Lung (tissue), 12 donors: ENCODE results near the gene NFYC. TPM values are rescaled to one million over a fixed set of nuclear protein-coding genes. Genes with fewer than 3 reads are reported as not detected.

ENCODE experiments used
- ATAC-seq: fragments of 200-7000 bp; cut with Tn5 transposase; one replicate; pipeline ENCODE4 v1.9.1; 2020; ENCODE audit warnings: moderate number of reproducible peaks; ENCODE audit not compliant: insufficient read depth, low FRiP score
- DNase-seq, 3 donors: peaks; one replicate each; pipeline ENCODE4 v3.0.0-alpha.2; 2013 to 2017
- H3K27ac ChIP-seq, 2 donors: one replicate each; pipeline ENCODE4 v1.5.1; 2013; ENCODE audit warnings: mild to moderate bottlenecking in 2 of 2, moderate library complexity in 2 of 2, control low read depth in 1 of 2, inconsistent platforms in 1 of 2, low read depth in 1 of 2, low read length in 1 of 2
- H3K27me3 ChIP-seq, 3 donors: one replicate each; pipeline ENCODE4 v1.5.1; 2013; ENCODE audit warnings: low read length in 2 of 3; ENCODE audit not compliant: control insufficient read depth in 3 of 3, insufficient read depth in 3 of 3
- H3K36me3 ChIP-seq, 4 donors: one replicate each; pipeline ENCODE4 v1.5.1; 2013; ENCODE audit warnings: low read length in 4 of 4, mild to moderate bottlenecking in 1 of 4, moderate library complexity in 1 of 4; ENCODE audit not compliant: control insufficient read depth in 4 of 4, insufficient read depth in 4 of 4
- H3K4me1 ChIP-seq, 5 donors: one replicate each; pipeline ENCODE4 v1.5.1; 2013; ENCODE audit warnings: low read length in 5 of 5, mild to moderate bottlenecking in 2 of 5, moderate library complexity in 1 of 5; ENCODE audit not compliant: control insufficient read depth in 5 of 5, insufficient read depth in 5 of 5
- H3K4me3 ChIP-seq: one replicate; pipeline ENCODE4 v1.5.1; 2013; ENCODE audit warnings: mild to moderate bottlenecking, control low read depth, moderate library complexity
- H3K9ac ChIP-seq, 2 donors: one replicate each; pipeline ENCODE4 v1.5.1; 2013; ENCODE audit warnings: low read length in 2 of 2, control low read depth in 1 of 2; ENCODE audit not compliant: insufficient read depth in 1 of 2
- H3K9me3 ChIP-seq, 4 donors: one replicate each; pipeline ENCODE4 v1.5.1; 2013; ENCODE audit warnings: low read length in 3 of 4, mild to moderate bottlenecking in 1 of 4, moderate library complexity in 1 of 4; ENCODE audit not compliant: control insufficient read depth in 4 of 4, insufficient read depth in 3 of 4
- WGBS, 2 donors: extraction: QIAGEN DNeasy Blood & Tissue Kit; methylation state at CpG; one replicate each; pipeline ENCODE4 v1.1.7; 2013; 5-methylcytosine and 5-hydroxymethylcytosine counted together
- polyA plus RNA-seq, 2 donors: library from polyadenylated mRNA; stranded (reverse); fragments of 200-250 nt; gene quantifications; one replicate each; pipeline ENCODE4 v1.2.1, GENCODE V29; 2013
- total RNA-seq, 2 donors: library from RNA; depleted of rRNA in 1 of 2; stranded (reverse); fragments of >200 nt in 1 of 2; gene quantifications; one replicate each; pipeline ENCODE4 v1.2.1, GENCODE V29; 2014 to 2021
- TF ChIP-seq, protein P1 (sequence below): IDR thresholded peaks from 2 replicates; pipeline ENCODE4 v1.5.1; 2012; ENCODE audit warnings: mild to moderate bottlenecking; ENCODE audit errors: control extremely low read depth, extremely low read depth
- donor health status: control.
- donor health status: control.
- donor health status: Bipolar disorder and iron deficiency.
- donor health status: healthy.
- donor health status: DM: yes; HTN: yes; CAD: no.

Gene NFYC
- total and polyA plus RNA-seq, 4 donors: 28.6 to 69.5 (median 50.3) TPM

DNA sequence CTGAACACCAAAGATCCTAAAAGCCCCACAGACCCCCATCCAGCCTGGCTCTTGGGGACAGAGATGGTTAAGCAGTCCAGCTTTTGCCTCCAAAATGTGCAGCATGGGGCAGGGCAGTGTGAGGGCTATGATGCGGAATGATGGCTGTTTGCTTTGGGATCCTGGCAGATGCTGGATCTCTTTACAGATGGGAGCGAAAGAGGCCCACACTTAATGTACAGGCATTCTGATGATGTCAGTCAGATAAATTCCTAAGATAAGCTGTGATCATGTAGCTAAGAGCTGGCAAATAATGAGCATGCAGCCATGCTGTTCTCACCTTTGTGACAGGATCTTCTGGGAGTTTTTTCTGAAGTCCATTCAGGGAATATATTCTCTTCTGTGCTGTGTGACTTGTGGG, 74.5 kb downstream of the NFYC start:
- Histone ChIP-seq H3K36me3 (peaks cover 25 to 61% (median 47%) of the 10 kb centered on the region in 4 donors), H3K4me1 (no peaks in the 10 kb centered on the region), H3K4me3 (no peak overlapping the region), H3K27ac (no peak overlapping the region), H3K27me3 (no peaks in the 10 kb centered on the region), H3K9me3 (no peaks in the 10 kb centered on the region), H3K9ac (no peak overlapping the region)
- DNase-seq (no peak), ATAC-seq (no peak)
- TF ChIP-seq, protein P1, sequence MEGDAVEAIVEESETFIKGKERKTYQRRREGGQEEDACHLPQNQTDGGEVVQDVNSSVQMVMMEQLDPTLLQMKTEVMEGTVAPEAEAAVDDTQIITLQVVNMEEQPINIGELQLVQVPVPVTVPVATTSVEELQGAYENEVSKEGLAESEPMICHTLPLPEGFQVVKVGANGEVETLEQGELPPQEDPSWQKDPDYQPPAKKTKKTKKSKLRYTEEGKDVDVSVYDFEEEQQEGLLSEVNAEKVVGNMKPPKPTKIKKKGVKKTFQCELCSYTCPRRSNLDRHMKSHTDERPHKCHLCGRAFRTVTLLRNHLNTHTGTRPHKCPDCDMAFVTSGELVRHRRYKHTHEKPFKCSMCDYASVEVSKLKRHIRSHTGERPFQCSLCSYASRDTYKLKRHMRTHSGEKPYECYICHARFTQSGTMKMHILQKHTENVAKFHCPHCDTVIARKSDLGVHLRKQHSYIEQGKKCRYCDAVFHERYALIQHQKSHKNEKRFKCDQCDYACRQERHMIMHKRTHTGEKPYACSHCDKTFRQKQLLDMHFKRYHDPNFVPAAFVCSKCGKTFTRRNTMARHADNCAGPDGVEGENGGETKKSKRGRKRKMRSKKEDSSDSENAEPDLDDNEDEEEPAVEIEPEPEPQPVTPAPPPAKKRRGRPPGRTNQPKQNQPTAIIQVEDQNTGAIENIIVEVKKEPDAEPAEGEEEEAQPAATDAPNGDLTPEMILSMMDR: no peak
- 95 to 96% methylated on average over 2 of the region's 2 CpGs for WGBS, 2 donors

DNA sequence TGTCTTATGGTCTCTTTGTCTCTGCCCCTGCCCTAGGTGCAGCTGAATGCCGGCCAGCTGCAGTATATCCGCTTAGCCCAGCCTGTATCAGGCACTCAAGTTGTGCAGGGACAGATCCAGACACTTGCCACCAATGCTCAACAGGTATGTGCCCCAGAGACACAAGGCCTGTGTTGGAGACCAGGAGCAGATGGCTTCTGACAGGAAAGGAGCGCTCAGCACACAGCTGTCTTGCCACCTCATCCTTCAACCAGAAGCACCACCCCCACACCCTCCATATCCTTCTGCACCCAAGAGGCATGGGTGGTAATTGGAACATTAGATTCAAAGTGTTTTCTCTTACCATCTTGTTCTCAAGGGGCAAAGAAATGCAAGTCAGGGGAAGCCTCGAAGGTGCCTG, 75.1 kb downstream of the NFYC start:
- Histone ChIP-seq H3K4me3 (no peak overlapping the region), H3K9me3 (no peaks in the 10 kb centered on the region), H3K27ac (no peak overlapping the region), H3K4me1 (no peaks in the 10 kb centered on the region), H3K9ac (no peak overlapping the region), H3K36me3 (peaks cover 25 to 66% (median 48%) of the 10 kb centered on the region in 4 donors), H3K27me3 (no peaks in the 10 kb centered on the region)
- WGBS, 2 donors: 94 to 96% methylated on average over 4 of the region's 4 CpGs
- no peak for DNase-seq
- no peak for ATAC-seq
- TF ChIP-seq, protein P1: no peak

- H3K27me3 ChIP-seq: no peaks in the 10 kb centered on the region
- no peak overlapping the region for H3K27ac ChIP-seq
- H3K9me3 ChIP-seq: no peaks in the 10 kb centered on the region
- H3K36me3 ChIP-seq: peaks cover 25 to 67% (median 49%) of the 10 kb centered on the region in 4 donors
- no peak overlapping the region for H3K9ac ChIP-seq
- peaks cover 0 to under 1% (median 0%) of the 10 kb centered on the region in 5 donors for H3K4me1 ChIP-seq
- DNase-seq (no peak), ATAC-seq (no peak)
- TF ChIP-seq, protein P1: no peak
- H3K4me3 ChIP-seq: no peak overlapping the region
- WGBS, 2 donors: 89 to 94% methylated on average over 7 of the region's 7 CpGs
These were observed 76.9 kb downstream of the NFYC start for GRCh38 chr1:40768146-40768990.
